HTR-8/SVneo (cell line): ENCODE measurements around the gene PSMC3IP.
"Not testable (repeated sequence)": the region's sequence is repeated elsewhere in the genome, so short reads cannot be mapped to it uniquely, and the experiment has no call there.

Experiments
- DNase-seq: peaks from one replicate; pipeline ENCODE4 v3.0.0; 2011; ENCODE audit warnings: low spot score, mixed read lengths; ENCODE audit not compliant: insufficient read length
- FAIRE-seq: peaks from 2 replicates; lab custom pipeline; 2011; peaks lifted over from hg19 to GRCh38; lab: Jason Lieb, UNC

PSMC3IP gene

DNA sequence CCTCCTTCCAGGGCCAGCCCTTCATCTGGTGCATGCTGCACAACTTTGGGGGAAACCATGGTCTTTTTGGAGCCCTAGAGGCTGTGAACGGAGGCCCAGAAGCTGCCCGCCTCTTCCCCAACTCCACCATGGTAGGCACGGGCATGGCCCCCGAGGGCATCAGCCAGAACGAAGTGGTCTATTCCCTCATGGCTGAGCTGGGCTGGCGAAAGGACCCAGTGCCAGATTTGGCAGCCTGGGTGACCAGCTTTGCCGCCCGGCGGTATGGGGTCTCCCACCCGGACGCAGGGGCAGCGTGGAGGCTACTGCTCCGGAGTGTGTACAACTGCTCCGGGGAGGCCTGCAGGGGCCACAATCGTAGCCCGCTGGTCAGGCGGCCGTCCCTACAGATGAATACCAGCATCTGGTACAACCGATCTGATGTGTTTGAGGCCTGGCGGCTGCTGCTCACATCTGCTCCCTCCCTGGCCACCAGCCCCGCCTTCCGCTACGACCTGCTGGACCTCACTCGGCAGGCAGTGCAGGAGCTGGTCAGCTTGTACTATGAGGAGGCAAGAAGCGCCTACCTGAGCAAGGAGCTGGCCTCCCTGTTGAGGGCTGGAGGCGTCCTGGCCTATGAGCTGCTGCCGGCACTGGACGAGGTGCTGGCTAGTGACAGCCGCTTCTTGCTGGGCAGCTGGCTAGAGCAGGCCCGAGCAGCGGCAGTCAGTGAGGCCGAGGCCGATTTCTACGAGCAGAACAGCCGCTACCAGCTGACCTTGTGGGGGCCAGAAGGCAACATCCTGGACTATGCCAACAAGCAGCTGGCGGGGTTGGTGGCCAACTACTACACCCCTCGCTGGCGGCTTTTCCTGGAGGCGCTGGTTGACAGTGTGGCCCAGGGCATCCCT is 34.1 kb downstream of the PSMC3IP start:
- no peak for DNase-seq
- FAIRE-seq = no peak

GRCh38 chr17:42541041-42541833 is 36.3 kb downstream of the PSMC3IP start:
- FAIRE-seq = no peak
- no peak for DNase-seq

GRCh38 chr17:42540558-42540957 is 37.0 kb downstream of the PSMC3IP start:
- not testable (repeated sequence) for FAIRE-seq, DNase-seq

DNA sequence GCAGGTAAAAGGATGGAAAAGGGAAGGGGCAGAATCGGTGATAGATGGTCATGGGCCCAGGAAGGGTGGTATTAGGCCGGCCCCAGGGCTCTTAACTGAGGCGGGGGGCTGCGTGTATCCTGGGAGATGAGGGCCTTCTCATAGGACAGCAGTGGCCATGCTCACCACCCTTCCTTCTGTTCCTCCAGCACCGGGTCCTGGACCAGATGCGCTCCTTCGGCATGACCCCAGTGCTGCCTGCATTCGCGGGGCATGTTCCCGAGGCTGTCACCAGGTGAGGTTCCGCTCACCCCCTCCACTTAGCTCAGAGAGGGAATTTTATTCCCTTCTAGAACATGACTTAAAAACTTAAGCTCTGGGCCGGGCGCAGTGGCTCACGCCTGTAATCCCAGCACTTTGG is 39.0 kb downstream of the PSMC3IP start:
- FAIRE-seq (no peak), DNase-seq (no peak)

DNA sequence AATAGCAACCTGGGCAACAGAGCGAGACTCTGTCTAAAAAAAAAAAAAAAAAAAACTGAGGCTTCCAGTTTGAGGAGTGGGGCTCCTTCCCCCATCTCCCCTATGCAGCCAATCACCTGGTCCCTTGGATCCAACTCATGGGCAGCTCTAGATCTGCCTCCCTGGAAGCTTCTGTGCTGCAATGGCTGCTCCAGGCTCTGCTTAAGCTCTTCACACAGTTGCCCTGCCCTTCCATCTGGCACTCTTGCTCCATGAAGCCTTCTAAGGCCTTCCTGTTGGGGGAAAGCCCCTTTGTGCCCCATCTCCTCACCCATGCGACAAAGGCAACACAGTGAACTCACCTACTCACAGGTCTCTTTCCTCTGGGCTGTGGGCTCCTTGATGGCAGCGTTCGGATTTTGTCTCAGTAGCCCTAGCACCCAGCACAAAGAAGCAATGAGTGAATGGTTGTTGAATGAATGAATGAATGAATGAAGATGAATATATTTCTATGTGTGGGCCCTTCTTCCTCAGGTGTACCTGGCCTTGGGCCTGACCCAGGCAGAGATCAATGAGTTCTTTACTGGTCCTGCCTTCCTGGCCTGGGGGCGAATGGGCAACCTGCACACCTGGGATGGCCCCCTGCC is 39.6 kb downstream of the PSMC3IP start:
- DNase-seq (no peak), FAIRE-seq (no peak)

- peak; percentile 13 for FAIRE-seq
- DNase-seq = no peak
These were observed 40.2 kb downstream of the PSMC3IP start for GRCh38 chr17:42537156-42537805.

DNA sequence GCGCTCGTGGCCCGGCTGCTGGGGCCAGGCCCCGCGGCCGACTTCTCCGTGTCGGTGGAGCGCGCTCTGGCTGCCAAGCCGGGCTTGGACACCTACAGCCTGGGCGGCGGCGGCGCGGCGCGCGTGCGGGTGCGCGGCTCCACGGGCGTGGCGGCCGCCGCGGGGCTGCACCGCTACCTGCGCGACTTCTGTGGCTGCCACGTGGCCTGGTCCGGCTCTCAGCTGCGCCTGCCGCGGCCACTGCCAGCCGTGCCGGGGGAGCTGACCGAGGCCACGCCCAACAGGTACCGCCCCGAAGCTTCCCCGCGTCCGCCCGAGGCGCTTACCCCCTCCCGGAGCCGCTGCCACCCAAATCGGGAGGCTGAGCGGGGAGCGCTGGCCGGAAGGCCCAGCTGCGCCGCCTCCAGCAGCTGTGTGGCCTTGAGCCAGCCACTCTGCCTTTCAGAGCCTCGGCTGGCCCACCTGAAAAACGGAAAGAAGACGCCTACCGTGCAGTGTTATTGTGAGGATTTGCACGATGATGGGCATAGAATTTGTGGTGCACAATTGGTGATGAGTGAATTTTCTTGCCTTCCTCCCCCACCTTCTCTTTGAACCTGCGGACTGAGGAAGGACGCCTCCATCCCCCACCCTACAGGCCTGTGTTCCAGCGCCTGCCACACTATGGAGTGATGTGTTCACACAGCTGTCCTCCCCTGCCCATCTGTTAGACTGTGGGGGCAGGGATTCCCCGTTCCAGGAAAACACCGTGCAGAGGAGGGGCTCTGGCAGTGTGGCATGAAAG is 41.0 kb downstream of the PSMC3IP start:
- FAIRE-seq (peak; percentile 79), DNase-seq (peak; percentile 93)

- FAIRE-seq (peak; percentile 72), DNase-seq (peak; percentile 99)
These were observed 41.5 kb downstream of the PSMC3IP start, which contains the start of gene NAGLU for GRCh38 chr17:42536048-42536371. Gene NAGLU, plus strand, starts transcription at chr17:42536241. Its CDS starts 32 bp downstream, at chr17:42536273.

DNA sequence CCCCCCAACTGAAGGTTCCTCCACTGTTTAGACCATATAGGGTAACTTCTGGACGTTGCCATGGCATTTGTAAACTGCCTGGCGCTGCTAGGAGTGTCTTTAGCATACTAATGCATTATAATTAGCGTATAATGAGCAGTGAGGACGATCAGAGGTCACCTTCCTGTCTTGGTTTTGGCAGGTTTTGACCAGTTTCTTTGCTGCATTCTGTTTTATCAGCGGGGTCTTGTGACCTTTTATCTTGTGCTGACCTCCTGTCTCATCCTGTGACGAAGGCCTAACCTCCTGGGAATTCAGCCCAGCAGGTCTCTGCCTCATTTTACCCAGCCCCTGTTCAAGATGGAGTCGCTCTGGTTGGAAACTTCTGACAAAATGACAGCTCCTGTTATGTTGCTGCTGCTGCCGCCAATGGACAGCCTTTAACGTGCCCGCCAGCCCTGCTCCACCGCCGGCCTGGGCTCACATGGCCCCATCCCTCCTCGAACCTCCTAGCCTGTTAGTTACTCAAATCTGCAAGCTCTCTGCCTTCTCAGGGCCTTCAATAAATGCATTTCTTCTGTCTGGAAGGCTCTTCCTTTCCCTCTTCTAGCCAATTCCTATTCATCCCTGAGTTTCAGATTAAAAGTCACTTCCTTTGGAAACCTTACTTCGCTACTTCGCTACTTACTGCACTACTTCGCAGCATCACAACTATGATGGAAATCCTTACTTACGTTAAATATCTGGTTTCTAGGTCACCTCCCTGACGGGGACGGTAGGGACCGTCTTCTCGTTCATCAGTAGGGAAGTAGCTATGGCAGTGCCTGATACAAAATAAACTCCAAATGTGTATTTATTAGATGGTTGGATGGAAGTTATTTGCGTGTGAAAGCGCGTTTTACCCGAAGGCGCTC is 42.1 kb downstream of the PSMC3IP start:
- DNase-seq = no peak
- FAIRE-seq = no peak

DNA sequence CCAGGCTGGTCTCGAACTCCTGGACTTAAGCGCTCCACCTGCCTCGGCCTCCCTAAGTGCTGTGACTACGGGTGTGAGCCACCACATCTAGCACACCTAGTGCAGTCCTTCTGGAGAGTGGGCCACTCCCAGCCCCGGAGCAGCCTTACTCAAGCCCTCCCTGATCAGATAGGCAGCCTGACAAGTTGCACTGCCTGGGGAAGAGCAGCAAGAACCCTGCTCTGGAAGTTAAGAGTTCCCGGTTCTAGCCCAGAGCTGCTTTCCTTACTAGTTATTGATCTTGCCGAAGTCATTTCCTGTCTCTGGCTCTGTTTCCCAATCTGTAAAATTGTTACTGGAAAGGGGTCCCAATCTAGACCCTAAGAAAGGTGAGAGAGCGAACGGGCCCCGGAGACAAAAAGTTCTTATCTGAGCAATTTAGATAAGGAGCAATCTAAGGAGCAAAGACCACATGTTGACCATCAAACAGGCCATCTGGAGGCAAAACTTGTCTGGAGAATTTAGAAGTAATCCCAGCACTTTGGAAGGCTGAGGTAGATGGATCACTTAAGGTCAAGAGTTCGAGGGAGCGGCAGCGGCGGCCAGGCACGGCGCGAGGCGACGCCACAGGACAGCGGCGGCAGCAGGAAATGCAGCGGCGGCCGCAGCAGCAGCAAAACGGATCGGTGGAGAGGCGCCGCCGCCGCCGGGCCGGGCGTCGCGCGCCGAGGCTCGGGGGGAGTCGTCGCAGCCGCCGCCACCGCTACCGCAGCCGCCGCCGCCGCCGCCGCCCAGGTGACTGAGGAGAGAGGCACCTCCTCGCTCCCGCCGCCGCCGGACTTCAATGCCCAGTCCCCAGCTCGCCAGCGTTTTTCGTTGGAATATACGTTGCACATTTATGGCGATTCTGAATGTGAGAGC is 45.8 kb downstream of the PSMC3IP start:
- DNase-seq (no peak), FAIRE-seq (no peak)

- DNase-seq = no peak
- no peak for FAIRE-seq
These were observed 46.5 kb downstream of the PSMC3IP start for GRCh38 chr17:42530952-42531454.

DNA sequence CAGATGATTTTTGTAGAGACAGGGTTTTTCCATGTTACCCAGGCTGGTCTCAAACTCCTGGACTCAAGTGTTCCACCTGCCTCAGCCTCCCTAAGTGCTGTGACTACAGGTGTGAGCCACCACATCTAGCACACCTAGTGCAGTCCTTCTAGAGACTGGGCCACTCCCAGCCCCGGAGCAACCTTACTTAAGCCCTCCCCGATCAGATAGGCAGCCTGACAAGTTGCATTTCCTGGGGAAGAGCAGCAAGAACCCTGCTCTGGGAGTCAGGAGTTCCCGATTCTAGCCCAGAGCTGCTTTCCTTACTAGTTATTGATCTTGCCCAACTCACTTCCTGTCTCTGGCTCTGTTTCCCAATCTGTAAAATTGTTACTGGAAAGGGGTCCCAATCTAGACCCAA is 48.5 kb downstream of the PSMC3IP start:
- DNase-seq (no peak), FAIRE-seq (no peak)

DNA sequence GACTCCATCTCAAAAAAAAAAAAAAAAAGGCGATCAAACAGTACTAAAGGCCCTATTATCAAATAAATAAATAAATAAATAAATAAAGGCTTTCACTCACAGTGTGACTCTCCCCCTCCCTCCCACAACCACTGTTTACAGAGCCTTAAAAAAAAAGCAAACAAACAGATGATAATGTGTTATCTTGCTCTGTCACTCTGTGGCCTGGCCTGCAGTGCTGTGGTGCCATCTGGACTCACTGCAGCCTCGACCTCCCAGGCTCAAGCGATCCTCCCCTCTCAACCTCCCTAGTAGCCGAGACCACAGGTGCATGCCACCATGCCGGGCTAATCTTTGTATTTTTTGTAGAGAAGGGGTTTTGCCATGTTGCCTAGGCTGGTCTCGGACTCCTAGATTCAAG is 49.6 kb downstream of the PSMC3IP start:
- DNase-seq = no peak
- FAIRE-seq = no peak

DNA sequence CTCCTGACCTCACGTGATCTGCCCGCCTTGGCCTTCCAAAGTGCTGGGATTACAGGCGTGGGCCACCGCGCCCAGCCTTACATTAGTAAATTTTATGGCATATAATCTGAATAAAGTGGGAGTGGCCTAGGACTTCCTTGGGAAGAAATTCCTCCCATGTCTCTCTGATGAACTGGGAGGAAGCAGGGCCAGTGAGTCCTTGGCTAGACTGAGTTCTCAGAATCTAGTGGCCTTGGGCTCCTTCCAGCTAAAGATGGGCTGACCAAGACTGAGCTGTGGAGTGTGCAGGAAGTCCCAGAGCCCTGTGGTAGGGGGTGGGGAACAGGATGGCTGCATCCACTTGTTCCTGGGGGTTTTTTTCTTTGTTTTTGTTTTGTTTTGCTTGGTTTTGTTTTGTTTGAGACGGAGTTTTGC is 51.5 kb downstream of the PSMC3IP start:
- FAIRE-seq = no peak
- no peak for DNase-seq

GRCh38 chr17:42525221-42525620 is 52.3 kb downstream of the PSMC3IP start:
- DNase-seq = no peak
- no peak for FAIRE-seq

DNA sequence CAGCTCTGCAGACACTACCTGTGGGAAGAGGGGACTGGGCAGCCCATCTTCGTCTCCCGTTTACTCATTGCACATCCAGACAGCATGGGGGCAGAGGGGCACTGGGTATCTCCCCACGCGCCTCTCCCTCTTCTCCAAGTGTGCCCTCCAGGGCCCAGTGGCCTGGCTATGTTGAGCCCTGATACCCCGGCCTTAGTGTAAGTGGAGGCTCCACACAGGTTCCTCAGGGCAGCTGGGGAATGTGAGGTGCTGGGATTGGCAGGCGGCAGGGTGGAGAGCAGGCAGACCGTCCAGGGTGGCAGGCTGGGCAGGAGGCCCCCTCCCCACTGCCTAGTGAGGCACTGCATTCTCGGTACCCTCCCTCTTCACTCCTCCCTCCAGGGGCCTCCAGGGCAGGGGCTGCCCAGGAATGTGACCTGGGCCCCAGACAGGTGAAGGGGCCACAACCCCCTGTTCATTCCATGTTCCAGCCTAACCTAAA is 54.7 kb downstream of the PSMC3IP start:
- no peak for FAIRE-seq
- DNase-seq = no peak
